Endodermal cell (in vitro differentiated cells): ENCODE data around the gene LMTK2. TPM values are rescaled to one million over a fixed set of nuclear protein-coding genes. Genes with fewer than 3 reads are reported as not detected.

Experiments used
- DNase-seq: peaks from one replicate; pipeline ENCODE4 v3.0.0-alpha.2; 2017
- H3K27ac ChIP-seq: 2 replicates; pipeline ENCODE4 v1.5.1; 2013; ENCODE audit warnings: mild to moderate bottlenecking, low read depth, low read length, moderate library complexity
- H3K27me3 ChIP-seq: 2 replicates; pipeline ENCODE4 v1.6.1; 2013; ENCODE audit warnings: mild to moderate bottlenecking, low read length, moderate library complexity; ENCODE audit not compliant: insufficient read depth, control insufficient read depth, poor library complexity, severe bottlenecking
- H3K36me3 ChIP-seq: 2 replicates; pipeline ENCODE4 v1.7.0; 2013; ENCODE audit warnings: mild to moderate bottlenecking, low read length, moderate library complexity; ENCODE audit not compliant: control insufficient read depth, insufficient read depth
- H3K4me1 ChIP-seq: one replicate; pipeline ENCODE4 v1.7.0; 2013; ENCODE audit warnings: low read length; ENCODE audit not compliant: control insufficient read depth, insufficient read depth
- H3K4me3 ChIP-seq: 2 replicates; pipeline ENCODE4 v1.5.1; 2013; ENCODE audit warnings: mild to moderate bottlenecking, low read length, moderate library complexity
- H3K9ac ChIP-seq: 2 replicates; pipeline ENCODE4 v1.6.1; 2013; ENCODE audit warnings: mild to moderate bottlenecking, low read length, moderate library complexity; ENCODE audit not compliant: poor library complexity, severe bottlenecking; ENCODE audit errors: extremely low read depth
- H3K9me3 ChIP-seq: 2 replicates; pipeline ENCODE4 v1.6.1; 2013; ENCODE audit warnings: mild to moderate bottlenecking, low read length, moderate library complexity; ENCODE audit not compliant: control insufficient read depth
- H3K27ac Mint-ChIP-seq: 2 replicates; pipeline ENCODE4 v1.8.0; 2020; ENCODE audit warnings: mixed read lengths
- H3K27me3 Mint-ChIP-seq: 2 replicates; pipeline ENCODE4 v1.8.0; 2021; ENCODE audit warnings: mild to moderate bottlenecking, mixed read lengths; ENCODE audit not compliant: insufficient read depth
- H3K36me3 Mint-ChIP-seq: 2 replicates; pipeline ENCODE4 v1.8.0; 2020; ENCODE audit warnings: low read depth, mixed read lengths
- H3K4me1 Mint-ChIP-seq: 2 replicates; pipeline ENCODE4 v1.8.0; 2020; ENCODE audit warnings: mixed read lengths
- H3K4me3 Mint-ChIP-seq: 2 replicates; pipeline ENCODE4 v1.8.0; 2020; ENCODE audit warnings: mild to moderate bottlenecking, moderate library complexity, mixed read lengths
- H3K9me3 Mint-ChIP-seq: 2 replicates; pipeline ENCODE4 v1.8.0; 2020; ENCODE audit warnings: mild to moderate bottlenecking, mixed read lengths
- CTCF ChIP-seq: fragments of 200-600 bp; sonication (generic); conservative IDR thresholded peaks from 2 replicates; pipeline ENCODE4 v1.5.0; 2021; ENCODE audit warnings: antibody characterized with exemption, mild to moderate bottlenecking
- WGBS, 2 experiments: methylation state at CpG; one replicate each; pipeline versions ENCODE4 v1.1.5 to v1.1.7; 2013; ENCODE audit warnings: missing lambda C conversion rate in 2 of 2, mixed read lengths in 1 of 2; ENCODE audit not compliant: insufficient coverage in 1 of 2, insufficient read length in 1 of 2; 5-methylcytosine and 5-hydroxymethylcytosine counted together
- total RNA-seq, 2 donors: library from RNA; stranded (reverse); fragmentation: NEBNext Ultra II Directional in 1 of 2; extraction: Animal tissue kit (Norgen Biotek cat#: 25700) in 1 of 2; gene quantifications; 2 replicates in 1 of 2; 3 replicates in 1 of 2; pipeline ENCODE4 v1.2.1, GENCODE V29; 2021

Gene LMTK2
- total RNA-seq, 2 donors from 2014 or later: 23.5 to 25.6 TPM

GRCh38 chr7:98136423-98136822 is 29.8 kb downstream of the LMTK2 start:
- H3K27ac ChIP-seq: no peak overlapping the region
- no peak overlapping the region for H3K4me3 ChIP-seq
- H3K36me3 Mint-ChIP-seq: peaks cover 26% of the 10 kb centered on the region
- H3K4me1 ChIP-seq: peaks cover 8% of the 10 kb centered on the region
- TF ChIP-seq CTCF: no peak
- H3K4me1 Mint-ChIP-seq: peaks cover 24% of the 10 kb centered on the region
- no peaks in the 10 kb centered on the region for H3K27me3 Mint-ChIP-seq
- no peak for DNase-seq
- no peak overlapping the region for H3K27ac Mint-ChIP-seq
- H3K27me3 ChIP-seq: no peaks in the 10 kb centered on the region
- no peaks in the 10 kb centered on the region for H3K9me3 Mint-ChIP-seq
- H3K9ac ChIP-seq: no peak overlapping the region
- peaks cover 28% of the 10 kb centered on the region for H3K36me3 ChIP-seq
- H3K9me3 ChIP-seq: no peaks in the 10 kb centered on the region
- no peak overlapping the region for H3K4me3 Mint-ChIP-seq
- WGBS, 2 experiments: 97 to 100% methylated on average over 2 to 5 of the region's 5 CpGs

DNA sequence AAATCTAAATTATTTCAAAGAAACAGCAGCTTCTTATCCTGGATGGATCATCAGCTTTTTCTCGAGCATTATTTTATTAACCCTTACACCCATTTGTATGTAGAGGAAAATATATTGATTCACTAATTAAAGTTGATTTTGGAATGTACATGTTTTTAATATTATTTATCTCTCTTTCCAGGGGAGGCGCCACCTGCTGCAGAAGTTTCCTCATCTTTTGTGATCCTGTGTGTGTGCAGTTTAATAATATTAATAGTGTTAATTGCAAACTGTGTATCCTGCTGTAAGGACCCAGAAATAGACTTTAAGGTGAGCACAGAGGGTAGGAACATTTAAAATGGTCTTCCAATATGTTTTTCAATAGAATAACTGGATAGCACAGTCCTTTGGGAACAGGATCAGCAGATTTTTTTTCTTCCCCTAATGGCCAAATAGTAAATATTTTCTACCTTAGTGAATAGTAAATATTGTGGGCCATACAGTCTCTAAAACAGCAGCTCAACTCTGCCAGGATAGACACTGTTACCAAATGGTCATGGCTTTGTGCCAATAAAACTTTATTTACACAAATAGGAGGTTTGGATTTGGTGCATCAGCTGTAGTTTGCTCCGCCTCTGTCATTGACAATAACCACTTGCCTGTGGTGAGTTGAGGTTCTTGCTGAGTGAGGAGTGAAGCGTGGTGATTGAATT is 30.6 kb downstream of the LMTK2 start:
- no peak overlapping the region for H3K4me3 ChIP-seq
- H3K9me3 ChIP-seq: no peaks in the 10 kb centered on the region
- DNase-seq: no peak
- Mint-ChIP-seq H3K9me3 (no peaks in the 10 kb centered on the region), H3K27me3 (no peaks in the 10 kb centered on the region), H3K4me3 (no peak overlapping the region), H3K36me3 (peaks cover 30% of the 10 kb centered on the region), H3K4me1 (peaks cover 18% of the 10 kb centered on the region), H3K27ac (no peak overlapping the region)
- 94 to 100% methylated on average over 2 to 3 of the region's 4 CpGs for WGBS, 2 experiments
- no peak overlapping the region for H3K27ac ChIP-seq
- TF ChIP-seq CTCF: no peak
- no peak overlapping the region for H3K9ac ChIP-seq
- peaks cover 3% of the 10 kb centered on the region for H3K4me1 ChIP-seq
- H3K27me3 ChIP-seq: no peaks in the 10 kb centered on the region
- peaks cover 33% of the 10 kb centered on the region for H3K36me3 ChIP-seq

DNA sequence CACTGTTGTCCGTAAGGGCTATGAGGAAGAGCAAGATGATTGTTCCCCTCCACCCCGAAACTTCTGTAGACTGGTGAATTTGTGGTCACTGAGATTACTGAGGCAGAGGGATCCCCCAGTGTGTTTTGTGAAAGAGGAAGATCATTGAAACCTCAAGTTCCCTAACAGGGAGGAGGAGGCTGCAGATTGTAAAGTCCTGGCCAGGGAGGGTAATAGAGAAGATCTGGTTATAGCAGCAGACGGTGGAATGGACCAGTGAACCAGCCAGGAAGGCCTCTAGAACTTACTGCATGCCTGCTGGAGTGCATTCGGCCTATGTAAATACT is 31.1 kb downstream of the LMTK2 start:
- H3K36me3 Mint-ChIP-seq: peaks cover 34% of the 10 kb centered on the region
- TF ChIP-seq CTCF: no peak
- 91 to 100% methylated on average over 3 to 4 of the region's 4 CpGs for WGBS, 2 experiments
- peaks cover 38% of the 10 kb centered on the region for H3K36me3 ChIP-seq
- H3K27me3 ChIP-seq: no peaks in the 10 kb centered on the region
- no peak overlapping the region for H3K27ac ChIP-seq
- peaks cover 3% of the 10 kb centered on the region for H3K4me1 ChIP-seq
- no peak overlapping the region for H3K4me3 ChIP-seq
- H3K9me3 Mint-ChIP-seq: no peaks in the 10 kb centered on the region
- H3K9ac ChIP-seq: no peak overlapping the region
- H3K27ac Mint-ChIP-seq: no peak overlapping the region
- H3K4me3 Mint-ChIP-seq: no peak overlapping the region
- H3K4me1 Mint-ChIP-seq: peaks cover 18% of the 10 kb centered on the region
- H3K9me3 ChIP-seq: no peaks in the 10 kb centered on the region
- no peaks in the 10 kb centered on the region for H3K27me3 Mint-ChIP-seq
- DNase-seq: no peak
